Measurements from ENCODE around the gene CLASP1. TPM values are rescaled to one million over a fixed set of nuclear protein-coding genes. Genes with fewer than 3 reads are reported as not detected.

The CLASP1 gene
- total and polyA plus RNA-seq, 2 of the 8 experiments (the other 6 are each of a cell fraction or from before 2014, with no cell fraction given), result 7.3 to 53.9 TPM

GRCh38 chr2:121420486-121420885 lies 228.8 kb downstream of the CLASP1 start (continued):
- no peak for TF ChIP-seq ATF2 (IDR thresholded peaks at IDR 0.05; ENCODE audit: low read length)
- TF ChIP-seq FOSL1 (IDR thresholded peaks at IDR 0.05; ENCODE audit: insufficient read depth, low read depth, low read length), result no peak
- no peak for TF ChIP-seq POLR2A (IDR thresholded peaks at IDR 0.05; ENCODE audit: control extremely low read depth in 1 of 2, low read depth in 2 of 2, low read length in 2 of 2)
- no peak for TF ChIP-seq NANOG (IDR thresholded peaks at IDR 0.05; ENCODE audit: insufficient read depth, low read depth, low read length, poor library complexity, severe bottlenecking)
- no peak for TF ChIP-seq KDM4A (IDR thresholded peaks at IDR 0.05; ENCODE audit: low read depth, low read length, severe bottlenecking)
- no peak for TF ChIP-seq PHF8 (conservative IDR thresholded peaks at IDR 0.05; ENCODE audit: low read depth, low read length)

Measured in H1 (cell line).